Measurements from ENCODE around the gene PPP2R2C.
A peak's percentile ranks its signal among the peaks of the same experiment; 100 is the strongest.

PPP2R2C gene

GRCh38 chr4:6288871-6289270, 183.5 kb downstream of the PPP2R2C start:
- POLR2A ChIA-PET, result no interaction called here
- CTCF ChIA-PET, result no interaction called here
- Histone ChIP-seq H3K4me1 (ENCODE audit: control insufficient read depth, insufficient read depth, low read length) (no peaks in the 10 kb centered on the region), H3K27ac (ENCODE audit: extremely low read depth, low read depth, low read length) (no peak overlapping the region), H3K9me3 (ENCODE audit: control insufficient read depth, insufficient read depth, low read depth, low read length) (no peaks in the 10 kb centered on the region), H3K4me3 (ENCODE audit: low read depth, low read length) (no peak overlapping the region), H3K36me3 (ENCODE audit: control insufficient read depth in 2 of 2, insufficient read depth in 1 of 2, low read length in 2 of 2) (peaks cover 0 to 54% of the 10 kb centered on the region in 2 experiments; a peak in 1 of 3 replicates)
- TF ChIP-seq ZNF626 (tag by site-specific recombination; IDR thresholded peaks at IDR 0.05) (no peak), ZNF701 (tag by site-specific recombination; IDR thresholded peaks at IDR 0.05) (no peak), ZNF585B (tag by site-specific recombination; IDR thresholded peaks at IDR 0.05) (no peak), ZSCAN16 (tag by site-specific recombination; IDR thresholded peaks at IDR 0.05) (no peak), ZNF548 (tag by site-specific recombination; IDR thresholded peaks at IDR 0.05) (no peak), HOXA7 (CRISPR knock-in tag; IDR thresholded peaks at IDR 0.05; ENCODE audit: borderline replicate concordance) (no peak)
- TF ChIP-seq, protein P1, sequence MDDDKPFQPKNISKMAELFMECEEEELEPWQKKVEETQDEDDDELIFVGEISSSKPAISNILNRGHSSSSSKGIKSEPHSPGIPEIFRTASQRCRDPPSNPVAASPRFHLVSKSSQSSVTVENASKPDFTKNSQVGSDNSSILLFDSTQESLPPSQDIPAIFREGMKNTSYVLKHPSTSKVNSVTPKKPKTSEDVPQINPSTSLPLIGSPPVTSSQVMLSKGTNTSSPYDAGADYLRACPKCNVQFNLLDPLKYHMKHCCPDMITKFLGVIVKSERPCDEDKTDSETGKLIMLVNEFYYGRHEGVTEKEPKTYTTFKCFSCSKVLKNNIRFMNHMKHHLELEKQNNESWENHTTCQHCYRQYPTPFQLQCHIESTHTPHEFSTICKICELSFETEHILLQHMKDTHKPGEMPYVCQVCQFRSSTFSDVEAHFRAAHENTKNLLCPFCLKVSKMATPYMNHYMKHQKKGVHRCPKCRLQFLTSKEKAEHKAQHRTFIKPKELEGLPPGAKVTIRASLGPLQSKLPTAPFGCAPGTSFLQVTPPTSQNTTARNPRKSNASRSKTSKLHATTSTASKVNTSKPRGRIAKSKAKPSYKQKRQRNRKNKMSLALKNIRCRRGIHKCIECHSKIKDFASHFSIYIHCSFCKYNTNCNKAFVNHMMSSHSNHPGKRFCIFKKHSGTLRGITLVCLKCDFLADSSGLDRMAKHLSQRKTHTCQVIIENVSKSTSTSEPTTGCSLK (tag by site-specific recombination; IDR thresholded peaks at IDR 0.05), result no peak
- TF ChIP-seq, protein P2, sequence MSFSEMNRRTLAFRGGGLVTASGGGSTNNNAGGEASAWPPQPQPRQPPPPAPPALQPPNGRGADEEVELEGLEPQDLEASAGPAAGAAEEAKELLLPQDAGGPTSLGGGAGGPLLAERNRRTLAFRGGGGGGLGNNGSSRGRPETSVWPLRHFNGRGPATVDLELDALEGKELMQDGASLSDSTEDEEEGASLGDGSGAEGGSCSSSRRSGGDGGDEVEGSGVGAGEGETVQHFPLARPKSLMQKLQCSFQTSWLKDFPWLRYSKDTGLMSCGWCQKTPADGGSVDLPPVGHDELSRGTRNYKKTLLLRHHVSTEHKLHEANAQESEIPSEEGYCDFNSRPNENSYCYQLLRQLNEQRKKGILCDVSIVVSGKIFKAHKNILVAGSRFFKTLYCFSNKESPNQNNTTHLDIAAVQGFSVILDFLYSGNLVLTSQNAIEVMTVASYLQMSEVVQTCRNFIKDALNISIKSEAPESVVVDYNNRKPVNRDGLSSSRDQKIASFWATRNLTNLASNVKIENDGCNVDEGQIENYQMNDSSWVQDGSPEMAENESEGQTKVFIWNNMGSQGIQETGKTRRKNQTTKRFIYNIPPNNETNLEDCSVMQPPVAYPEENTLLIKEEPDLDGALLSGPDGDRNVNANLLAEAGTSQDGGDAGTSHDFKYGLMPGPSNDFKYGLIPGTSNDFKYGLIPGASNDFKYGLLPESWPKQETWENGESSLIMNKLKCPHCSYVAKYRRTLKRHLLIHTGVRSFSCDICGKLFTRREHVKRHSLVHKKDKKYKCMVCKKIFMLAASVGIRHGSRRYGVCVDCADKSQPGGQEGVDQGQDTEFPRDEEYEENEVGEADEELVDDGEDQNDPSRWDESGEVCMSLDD (tag by site-specific recombination; IDR thresholded peaks at IDR 0.05), result no peak

- H3K27ac ChIP-seq (ENCODE audit: extremely low read depth, low read depth, low read length), result no peak overlapping the region
- no peak overlapping the region for H3K4me3 ChIP-seq (ENCODE audit: low read depth, low read length)
- ChIA-PET POLR2A (no interaction called here), CTCF (no interaction called here)
- no peak for TF ChIP-seq ZNF175 (tag by site-specific recombination; IDR thresholded peaks at IDR 0.05)
- TF ChIP-seq TCF7L2 (IDR thresholded peaks at IDR 0.05; ENCODE audit: borderline replicate concordance, low read depth, low read length), result no peak
- H3K9me3 ChIP-seq (ENCODE audit: control insufficient read depth, insufficient read depth, low read depth, low read length), result no peaks in the 10 kb centered on the region
- H3K36me3 ChIP-seq (ENCODE audit: control insufficient read depth in 2 of 2, insufficient read depth in 1 of 2, low read length in 2 of 2), result peaks cover 0 to 54% of the 10 kb centered on the region in 2 experiments; a peak in 1 of 3 replicates
- no peaks in the 10 kb centered on the region for H3K4me1 ChIP-seq (ENCODE audit: control insufficient read depth, insufficient read depth, low read length)
These were observed 184.1 kb downstream of the PPP2R2C start for GRCh38 chr4:6288342-6288741.

GRCh38 chr4:6287017-6287788, 185.2 kb downstream of the PPP2R2C start:
- Histone ChIP-seq H3K27ac (ENCODE audit: extremely low read depth, low read depth, low read length) (no peak overlapping the region), H3K9me3 (ENCODE audit: control insufficient read depth, insufficient read depth, low read depth, low read length) (no peaks in the 10 kb centered on the region), H3K4me3 (ENCODE audit: low read depth, low read length) (no peak overlapping the region), H3K36me3 (ENCODE audit: control insufficient read depth in 2 of 2, insufficient read depth in 1 of 2, low read length in 2 of 2) (peaks cover 0 to 62% of the 10 kb centered on the region in 2 experiments; a peak in 1 of 3 replicates), H3K4me1 (ENCODE audit: control insufficient read depth, insufficient read depth, low read length) (no peaks in the 10 kb centered on the region)
- ChIA-PET POLR2A (no interaction called here), CTCF (no interaction called here)
- TF ChIP-seq ZNF239 (tag by site-specific recombination; IDR thresholded peaks at IDR 0.05) (0 out of 2 replicates have a peak, but pooled peaks have one; percentile 42), ZNF155 (tag by site-specific recombination; IDR thresholded peaks at IDR 0.05) (no peak)

DNA sequence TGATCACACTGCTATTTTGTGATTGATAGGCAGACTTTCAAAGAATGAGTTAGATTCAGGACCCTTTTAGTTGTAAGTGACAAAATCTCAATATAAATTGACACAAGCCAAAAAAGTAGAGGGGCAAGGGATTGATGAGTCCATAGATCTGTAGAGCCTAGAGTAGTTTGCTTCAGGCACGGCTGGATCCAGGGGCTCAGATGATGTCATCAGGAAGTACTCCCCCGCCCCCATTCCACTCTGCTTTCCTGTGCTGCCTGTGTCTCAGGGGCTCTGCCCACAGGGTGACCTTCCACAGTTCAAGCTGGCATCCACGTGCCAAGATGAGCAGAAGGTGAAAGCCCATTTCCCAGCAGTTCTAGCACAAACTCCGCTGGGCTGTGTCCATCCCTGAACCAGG, 189.1 kb downstream of the PPP2R2C start:
- no peak overlapping the region for H3K27ac ChIP-seq (ENCODE audit: extremely low read depth, low read depth, low read length)
- H3K36me3 ChIP-seq (ENCODE audit: control insufficient read depth in 2 of 2, insufficient read depth in 1 of 2, low read length in 2 of 2), result peaks cover 0 to 67% of the 10 kb centered on the region in 2 experiments; a peak in 1 of 3 replicates
- TF ChIP-seq ZNF248 (tag by site-specific recombination; IDR thresholded peaks at IDR 0.05) (no peak), ZNF366 (tag by site-specific recombination; conservative IDR thresholded peaks at IDR 0.05) (no peak), ZBTB1 (tag by site-specific recombination; IDR thresholded peaks at IDR 0.05) (no peak), KLF7 (tag by site-specific recombination; IDR thresholded peaks at IDR 0.05; ENCODE audit: borderline replicate concordance) (no peak), ZNF174 (tag by site-specific recombination; IDR thresholded peaks at IDR 0.05) (no peak)
- TF ChIP-seq, protein P3, sequence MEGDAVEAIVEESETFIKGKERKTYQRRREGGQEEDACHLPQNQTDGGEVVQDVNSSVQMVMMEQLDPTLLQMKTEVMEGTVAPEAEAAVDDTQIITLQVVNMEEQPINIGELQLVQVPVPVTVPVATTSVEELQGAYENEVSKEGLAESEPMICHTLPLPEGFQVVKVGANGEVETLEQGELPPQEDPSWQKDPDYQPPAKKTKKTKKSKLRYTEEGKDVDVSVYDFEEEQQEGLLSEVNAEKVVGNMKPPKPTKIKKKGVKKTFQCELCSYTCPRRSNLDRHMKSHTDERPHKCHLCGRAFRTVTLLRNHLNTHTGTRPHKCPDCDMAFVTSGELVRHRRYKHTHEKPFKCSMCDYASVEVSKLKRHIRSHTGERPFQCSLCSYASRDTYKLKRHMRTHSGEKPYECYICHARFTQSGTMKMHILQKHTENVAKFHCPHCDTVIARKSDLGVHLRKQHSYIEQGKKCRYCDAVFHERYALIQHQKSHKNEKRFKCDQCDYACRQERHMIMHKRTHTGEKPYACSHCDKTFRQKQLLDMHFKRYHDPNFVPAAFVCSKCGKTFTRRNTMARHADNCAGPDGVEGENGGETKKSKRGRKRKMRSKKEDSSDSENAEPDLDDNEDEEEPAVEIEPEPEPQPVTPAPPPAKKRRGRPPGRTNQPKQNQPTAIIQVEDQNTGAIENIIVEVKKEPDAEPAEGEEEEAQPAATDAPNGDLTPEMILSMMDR (tag by site-specific recombination; IDR thresholded peaks at IDR 0.05), result no peak
- ChIA-PET CTCF (interaction anchor here (1.0 to 1.6 kb wide), 2 partner anchors 19 to 48 kb away, joined by 4 to 6 read pairs; no protein-coding TSS in a partner anchor), POLR2A (no interaction called here)
- H3K9me3 ChIP-seq (ENCODE audit: control insufficient read depth, insufficient read depth, low read depth, low read length), result no peaks in the 10 kb centered on the region
- no peak overlapping the region for H3K4me3 ChIP-seq (ENCODE audit: low read depth, low read length)
- H3K4me1 ChIP-seq (ENCODE audit: control insufficient read depth, insufficient read depth, low read length), result no peaks in the 10 kb centered on the region
